GM12872 (cell line): ENCODE data around the gene TMEM253.
A peak's percentile ranks its signal among the peaks of the same experiment; 100 is the strongest.

Source experiments
- CTCF ChIP-seq: IDR thresholded peaks from 3 replicates; pipeline ENCODE4 v1.5.1; 2011; ENCODE audit warnings: low read depth, mild to moderate bottlenecking, low read length, moderate library complexity; ENCODE audit not compliant: insufficient read depth

TMEM253 gene

DNA sequence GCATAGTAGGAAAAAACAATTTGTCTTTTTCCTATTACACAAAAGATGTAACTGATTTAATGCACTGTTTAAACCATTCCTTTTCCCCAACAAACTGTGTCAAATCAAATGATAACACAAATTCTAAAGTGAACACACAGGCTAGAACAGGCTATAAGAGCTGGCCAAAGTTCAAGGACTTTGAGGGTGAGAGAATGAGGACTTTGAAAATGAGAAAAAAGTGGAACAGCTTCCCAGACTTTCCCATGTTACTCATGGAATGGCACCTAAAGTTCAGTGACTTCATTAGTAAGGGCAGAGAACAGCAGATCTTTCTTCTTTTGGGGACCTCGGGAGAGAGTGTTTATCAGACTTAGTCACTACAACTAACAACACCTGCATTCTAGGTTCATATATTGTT, 22.6 kb downstream of the TMEM253 start:
- no peak for TF ChIP-seq CTCF

DNA sequence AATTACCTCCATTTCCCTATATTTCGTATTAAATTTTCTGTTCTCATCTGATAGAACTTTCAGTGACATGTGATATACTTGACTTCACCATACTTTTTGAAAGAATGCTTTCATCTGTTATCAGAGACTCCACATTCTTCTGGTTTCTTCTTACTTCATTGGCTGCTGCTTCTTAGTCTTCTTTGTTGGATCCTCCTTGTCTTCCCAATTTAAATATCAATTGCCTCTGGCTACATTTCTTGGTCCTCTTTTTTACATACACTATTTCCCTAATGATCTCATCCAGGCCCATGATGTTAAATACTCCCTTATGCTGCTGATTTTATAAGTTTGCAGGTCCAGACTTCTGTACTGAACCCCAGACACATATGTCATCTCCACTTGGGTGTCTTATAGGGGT, 33.0 kb downstream of the TMEM253 start:
- TF ChIP-seq CTCF, result no peak

DNA sequence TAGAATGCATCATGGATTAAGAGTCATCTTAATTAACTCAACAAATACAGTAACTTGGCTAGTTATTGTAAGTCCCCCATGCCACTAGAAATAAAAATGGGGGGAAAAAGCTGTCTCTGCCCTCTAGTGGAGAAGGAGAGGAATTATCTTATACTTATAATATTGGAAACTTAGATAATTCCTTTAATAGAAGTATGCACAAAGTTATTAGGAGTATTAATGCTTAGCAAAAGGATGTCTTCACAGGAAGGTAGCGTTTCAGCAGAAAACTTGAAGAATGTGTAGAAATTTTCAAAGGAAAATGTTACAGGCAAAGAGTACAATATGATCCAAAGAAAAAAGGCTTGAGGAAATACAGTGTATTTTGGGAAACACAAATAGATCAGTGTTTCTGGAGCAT, 35.2 kb downstream of the TMEM253 start:
- TF ChIP-seq CTCF, result peak; percentile 51; the same call in 2 of the 3 replicates

DNA sequence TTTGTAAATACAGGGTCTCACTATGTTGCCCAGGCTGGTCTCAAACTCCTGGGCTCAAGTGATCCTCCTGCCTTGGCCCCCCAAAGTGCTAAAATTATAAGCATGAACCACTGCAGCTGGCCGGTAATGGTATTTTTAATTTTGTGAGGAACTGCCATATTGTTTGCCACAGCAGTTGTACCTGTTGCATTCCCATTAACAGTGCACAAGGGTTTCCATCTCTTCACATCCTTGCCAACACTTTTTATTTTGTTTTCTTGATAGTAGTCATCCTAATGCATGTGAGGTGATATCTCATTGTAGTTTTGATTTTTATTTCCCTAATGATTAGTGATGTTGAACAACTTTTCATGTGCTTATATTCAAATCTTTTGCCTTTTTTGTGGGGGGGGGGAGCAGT, 41.5 kb downstream of the TMEM253 start:
- TF ChIP-seq CTCF, result no peak

GRCh38 chr14:21145437-21145836, 44.6 kb downstream of the TMEM253 start:
- no peak for TF ChIP-seq CTCF

GRCh38 chr14:21149641-21150367, 48.9 kb downstream of the TMEM253 start:
- no peak for TF ChIP-seq CTCF
